Psoas muscle (tissue), 8 donors: ENCODE data around the gene UNK. TPM values are rescaled to one million over a fixed set of nuclear protein-coding genes. Genes with fewer than 3 reads are reported as not detected.
"Not testable (repeated sequence)": the region's sequence is repeated elsewhere in the genome, so short reads cannot be mapped to it uniquely, and the experiment has no call there.

ENCODE experiments used
- ATAC-seq, 4 donors: fragments of 200-7000 bp; cut with Tn5 transposase; one replicate each; pipeline ENCODE4 v1.9.1; 2020; ENCODE audit warnings: moderate library complexity in 3 of 4, mild to moderate bottlenecking in 2 of 4
- DNase-seq, 2 donors: peaks; one replicate each; pipeline ENCODE4 v3.0.0-alpha.2; 2020
- H3K27ac ChIP-seq: fragments of 200-600 bp; one replicate; pipeline ENCODE4 v1.8.0; 2022
- H3K27me3 ChIP-seq, 3 donors: fragments of 200-600 bp in 1 of 3; one replicate each; pipeline versions ENCODE4 v1.6.1 to v1.8.0; 2013 to 2022; ENCODE audit warnings: low read length in 2 of 3, mild to moderate bottlenecking in 2 of 3, moderate library complexity in 1 of 3; ENCODE audit not compliant: insufficient read depth in 3 of 3
- H3K36me3 ChIP-seq, 2 donors: fragments of 200-600 bp in 1 of 2; one replicate each; pipeline versions ENCODE4 v1.6.1 to v1.8.0; 2013 to 2022; ENCODE audit warnings: low read depth in 1 of 2, mild to moderate bottlenecking in 1 of 2, moderate library complexity in 1 of 2; ENCODE audit not compliant: insufficient read depth in 1 of 2
- H3K4me1 ChIP-seq: fragments of 200-600 bp; one replicate; pipeline ENCODE4 v1.8.0; 2022
- H3K4me3 ChIP-seq: fragments of 200-600 bp; one replicate; pipeline ENCODE4 v1.8.0; 2022; ENCODE audit warnings: mild to moderate bottlenecking
- H3K9me3 ChIP-seq: fragments of 200-600 bp; one replicate; pipeline ENCODE4 v1.8.0; 2022
- CTCF ChIP-seq: fragments of 200-600 bp; IDR thresholded peaks from one replicate; pipeline ENCODE4 v1.8.0; 2022; ENCODE audit warnings: antibody characterized with exemption
- WGBS, 3 donors: extraction: QIAGEN DNeasy Blood & Tissue Kit; methylation state at CpG; one replicate each; pipeline versions ENCODE4 v1.1.6 to v1.1.7; 2013; 5-methylcytosine and 5-hydroxymethylcytosine counted together
- intact Hi-C, 2 donors: fragments of 100-400 bp; cut with DNase I; formaldehyde crosslinking; loops; one replicate each; pipeline versions ENCODE4 v1.11.0 to v1.14.2; 2022
- polyA plus RNA-seq, 3 donors: library from polyadenylated mRNA; stranded (reverse); fragments of 200-250 nt; gene quantifications; one replicate each; pipeline ENCODE4 v1.2.3, GENCODE V29; 2013
- total RNA-seq, 4 donors: library from RNA; stranded (reverse); fragmentation: NEBNext Ultra II Directional in 2 of 4; extraction: Animal tissue kit (Norgen Biotek cat#: 25700) in 2 of 4; gene quantifications; one replicate each; pipeline versions ENCODE4 v1.2.1 to v1.2.4, GENCODE V29; 2021 to 2023
- donor health status: healthy with polysubstance abuse.
- donor health status: DM: no; HTN: no; CAD: no; lungs with moderate emphysema.
- donor health status: Bipolar disorder and iron deficiency.
- donor health status: healthy.
- donor health status: DM: yes; HTN: yes; CAD: no.
- donor health status: DM: no; HTN: no; CAD: no.
- donor health status: DM: no; HTN: no; CAD: no.
- donor health status: DM: yes; HTN: yes; CAD: no.

Gene UNK
- total and polyA plus RNA-seq, 7 donors: 6.9 to 13.7 (median 8.2) TPM

GRCh38 chr17:75850928-75851692 lies 66.5 kb downstream of the UNK start:
- intact Hi-C loops: no loop called here
- no peaks in the 10 kb centered on the region for H3K9me3 ChIP-seq
- peaks cover 15 to 65% of the 10 kb centered on the region in 2 donors for H3K36me3 ChIP-seq
- no peaks in the 10 kb centered on the region for H3K27me3 ChIP-seq
- DNase-seq: peak; percentile 67 to 80
- WGBS, 3 donors: 25 to 49% (median 38%) methylated on average over 12 of the region's 12 CpGs
- H3K4me1 ChIP-seq: peaks cover 65% of the 10 kb centered on the region
- no peak for TF ChIP-seq CTCF
- ATAC-seq: peak; percentile 19 to 36 (median 26)
- peak overlapping the region; percentile 98 for H3K27ac ChIP-seq
- peak overlapping the region; percentile 8 for H3K4me3 ChIP-seq

- ATAC-seq, intact Hi-C loops: not testable (repeated sequence)
These were observed 67.0 kb downstream of the UNK start for GRCh38 chr17:75851693-75851991.

GRCh38 chr17:75853433-75853832 lies 68.8 kb downstream of the UNK start:
- peaks cover 6 to 42% of the 10 kb centered on the region in 2 donors for H3K36me3 ChIP-seq
- ATAC-seq (peak in 2 of 4 donors; percentile 24 to 43), DNase-seq (no peak)
- 56 to 69% (median 62%) methylated on average over 7 of the region's 7 CpGs for WGBS, 3 donors
- no peaks in the 10 kb centered on the region for H3K27me3 ChIP-seq
- peak overlapping the region; percentile 86 for H3K4me3 ChIP-seq
- TF ChIP-seq CTCF: no peak
- peak overlapping the region; percentile 98 for H3K27ac ChIP-seq
- no peaks in the 10 kb centered on the region for H3K9me3 ChIP-seq
- intact Hi-C loops: no loop called here
- peaks cover 59% of the 10 kb centered on the region for H3K4me1 ChIP-seq

More at GRCh38 chr17:75851693-75851991, 67.0 kb downstream of the UNK start:
- Histone ChIP-seq H3K4me3 (peak overlapping the region; percentile 8), H3K36me3 (peaks cover 15 to 60% of the 10 kb centered on the region in 2 donors), H3K27ac (peak overlapping the region; percentile 98), H3K4me1 (peaks cover 63% of the 10 kb centered on the region)
- H3K9me3 ChIP-seq, H3K27me3 ChIP-seq, DNase-seq: not testable (repeated sequence)
- 32 to 62% (median 52%) methylated on average over 15 of the region's 15 CpGs for WGBS, 3 donors

GRCh38 chr17:75854101-75854748 lies 69.6 kb downstream of the UNK start:
- WGBS, 3 donors: 9 to 16% (median 12%) methylated on average over 7 of the region's 7 CpGs
- Histone ChIP-seq H3K27ac (peak overlapping the region; percentile 98), H3K27me3 (no peaks in the 10 kb centered on the region), H3K36me3 (peaks cover 3 to 34% of the 10 kb centered on the region in 2 donors), H3K9me3 (no peaks in the 10 kb centered on the region), H3K4me1 (peaks cover 52% of the 10 kb centered on the region), H3K4me3 (peak overlapping the region; percentile 86)
- intact Hi-C loops: loop anchor here in 1 of 2 donors (2.0 kb wide), 2 partner anchors 23 to 43 kb away; partner anchors contain the start of gene TRIM65
- no peak for TF ChIP-seq CTCF
- ATAC-seq (peak; percentile 54 to 71 (median 61)), DNase-seq (peak in 1 of 2 donors; percentile 75)

GRCh38 chr17:75854881-75855309 lies 70.3 kb downstream of the UNK start:
- no peaks in the 10 kb centered on the region for H3K27me3 ChIP-seq
- H3K4me3 ChIP-seq: peak overlapping the region; percentile 86
- H3K36me3 ChIP-seq: peaks cover 0 to 27% of the 10 kb centered on the region in 2 donors
- DNase-seq: peak in 1 of 2 donors; percentile 73
- WGBS, 3 donors: 0 to 1% (median 0%) methylated on average over 19 of the region's 19 CpGs
- ATAC-seq: peak; percentile 7 to 35 (median 27)
- TF ChIP-seq CTCF: no peak
- no peaks in the 10 kb centered on the region for H3K9me3 ChIP-seq
- intact Hi-C loops: loop anchor here (2.0 to 5.0 kb wide), 3 partner anchors 22 to 42 kb away; partner anchors contain the start of gene TRIM65 (in 1 of the 2)
- peaks cover 45% of the 10 kb centered on the region for H3K4me1 ChIP-seq
- H3K27ac ChIP-seq: peak overlapping the region; percentile 98
